AG04449 (cell line): ENCODE data around the gene ADI1.

Experiments used
- CTCF ChIA-PET: fragments of 350-600 bp; formaldehyde crosslinking; extraction: SDS; loops from one replicate; lab custom pipeline; 2021; ENCODE audit warnings: antibody characterized with exemption; lab: Yijun Ruan, JAX
- POLR2A ChIA-PET: fragments of 400-600, 350-600 bp; formaldehyde crosslinking; extraction: SDS; loops from one replicate; lab custom pipeline; 2020; ENCODE audit warnings: antibody characterized with exemption, inconsistent platforms; lab: Yijun Ruan, JAX
- DNase-seq: peaks from one replicate; pipeline ENCODE4 v3.0.0-alpha.2; 2010; ENCODE audit warnings: low read depth, low spot score
- H3K4me3 ChIP-seq: 2 replicates; pipeline ENCODE4 v1.5.1; 2011; ENCODE audit warnings: low read depth, mild to moderate bottlenecking, control low read depth, low read length
- TF ChIP-seq, protein P1 (sequence below): IDR thresholded peaks from one replicate; pipeline ENCODE4 v1.5.1; 2011; ENCODE audit warnings: mild to moderate bottlenecking, moderate library complexity, low read length, control low read depth, inconsistent platforms; ENCODE audit not compliant: insufficient read depth; ENCODE audit errors: missing control alignments

The ADI1 gene

DNA sequence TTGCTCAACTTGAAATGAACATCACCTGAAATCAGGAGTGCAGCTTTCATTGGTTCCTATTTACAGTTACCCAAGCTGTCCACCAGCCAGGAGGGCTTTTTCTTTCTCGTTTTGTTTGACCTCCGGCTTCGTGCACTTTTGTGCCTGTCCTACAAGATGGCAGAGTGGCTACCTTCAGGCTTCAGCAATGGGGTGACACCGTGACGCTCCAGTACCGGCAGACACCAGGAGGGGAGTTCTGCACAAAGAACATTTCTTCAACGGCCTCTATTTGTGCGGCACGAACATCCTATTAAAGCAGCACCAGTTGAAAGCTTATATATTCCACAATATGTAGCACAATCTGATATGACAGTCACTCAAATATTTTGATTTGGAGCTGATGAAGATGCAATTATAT is 20.5 kb upstream of the ADI1 start:
- CTCF ChIA-PET: no interaction called here
- POLR2A ChIA-PET: interaction anchor here (0.7 kb wide), 1 partner anchor 18 kb away, joined by 3 read pairs; the partner anchor contains the start of gene RNASEH1
- no peak for DNase-seq
- TF ChIP-seq, protein P1, sequence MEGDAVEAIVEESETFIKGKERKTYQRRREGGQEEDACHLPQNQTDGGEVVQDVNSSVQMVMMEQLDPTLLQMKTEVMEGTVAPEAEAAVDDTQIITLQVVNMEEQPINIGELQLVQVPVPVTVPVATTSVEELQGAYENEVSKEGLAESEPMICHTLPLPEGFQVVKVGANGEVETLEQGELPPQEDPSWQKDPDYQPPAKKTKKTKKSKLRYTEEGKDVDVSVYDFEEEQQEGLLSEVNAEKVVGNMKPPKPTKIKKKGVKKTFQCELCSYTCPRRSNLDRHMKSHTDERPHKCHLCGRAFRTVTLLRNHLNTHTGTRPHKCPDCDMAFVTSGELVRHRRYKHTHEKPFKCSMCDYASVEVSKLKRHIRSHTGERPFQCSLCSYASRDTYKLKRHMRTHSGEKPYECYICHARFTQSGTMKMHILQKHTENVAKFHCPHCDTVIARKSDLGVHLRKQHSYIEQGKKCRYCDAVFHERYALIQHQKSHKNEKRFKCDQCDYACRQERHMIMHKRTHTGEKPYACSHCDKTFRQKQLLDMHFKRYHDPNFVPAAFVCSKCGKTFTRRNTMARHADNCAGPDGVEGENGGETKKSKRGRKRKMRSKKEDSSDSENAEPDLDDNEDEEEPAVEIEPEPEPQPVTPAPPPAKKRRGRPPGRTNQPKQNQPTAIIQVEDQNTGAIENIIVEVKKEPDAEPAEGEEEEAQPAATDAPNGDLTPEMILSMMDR: no peak
- H3K4me3 ChIP-seq: no peak overlapping the region

DNA sequence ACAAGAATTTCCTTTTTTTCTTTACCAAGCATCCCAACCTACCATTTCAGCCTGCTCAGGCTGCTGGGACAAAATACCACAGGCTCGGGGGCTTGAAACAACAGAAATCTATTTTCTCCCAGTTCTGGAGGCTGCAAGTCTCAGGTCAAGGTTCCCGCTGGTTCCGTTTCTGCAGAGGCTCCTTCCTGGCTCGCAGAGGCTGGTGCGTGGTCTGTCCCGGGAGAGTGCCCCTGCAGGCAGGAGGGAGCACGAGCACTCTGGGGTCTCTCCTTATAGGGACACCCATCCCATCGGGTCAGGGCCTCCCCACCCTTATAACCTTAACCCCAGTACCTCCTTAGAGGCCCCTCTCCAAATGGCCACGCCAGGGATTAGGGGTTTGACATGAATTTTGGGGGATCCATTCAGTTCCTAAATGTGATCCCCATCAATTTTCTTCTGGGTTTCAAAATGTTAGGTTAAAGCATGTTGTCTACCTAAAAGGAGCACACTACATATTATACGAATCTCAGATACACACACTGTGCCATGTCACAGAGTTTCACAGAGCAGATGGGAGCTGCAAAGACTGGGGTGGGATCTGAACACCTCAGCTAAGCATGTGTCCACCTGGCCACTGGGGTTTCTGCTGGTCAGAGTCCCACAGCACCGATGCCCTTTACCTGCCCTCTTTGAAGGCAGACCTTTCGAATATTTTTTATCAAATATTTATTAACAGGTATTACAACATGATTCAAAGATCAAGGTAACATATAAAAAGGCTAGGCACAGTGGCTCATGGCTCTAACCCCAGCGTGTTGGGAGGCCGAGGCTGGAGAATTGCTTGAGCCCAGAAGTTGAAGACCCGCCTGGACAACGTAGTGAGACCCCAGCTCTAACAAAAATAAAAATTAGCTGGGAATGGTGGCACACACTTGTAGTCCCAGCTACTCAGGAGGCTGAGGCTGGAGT is 17.6 kb upstream of the ADI1 start:
- no peak for DNase-seq
- TF ChIP-seq, protein P1: peak; percentile 54
- ChIA-PET POLR2A (interaction anchor here (0.7 to 1.9 kb wide), 4 partner anchors 13 to 99 kb away, joined by 3 to 10 read pairs (median 6); partner anchors contain the start of gene RNASEH1), CTCF (interaction anchor here (0.7 to 3.8 kb wide), 7 partner anchors 9 to 39 kb away, joined by 3 to 16 read pairs (median 4); no protein-coding TSS in a partner anchor)
- peak overlapping the region; percentile 58 for H3K4me3 ChIP-seq

DNA sequence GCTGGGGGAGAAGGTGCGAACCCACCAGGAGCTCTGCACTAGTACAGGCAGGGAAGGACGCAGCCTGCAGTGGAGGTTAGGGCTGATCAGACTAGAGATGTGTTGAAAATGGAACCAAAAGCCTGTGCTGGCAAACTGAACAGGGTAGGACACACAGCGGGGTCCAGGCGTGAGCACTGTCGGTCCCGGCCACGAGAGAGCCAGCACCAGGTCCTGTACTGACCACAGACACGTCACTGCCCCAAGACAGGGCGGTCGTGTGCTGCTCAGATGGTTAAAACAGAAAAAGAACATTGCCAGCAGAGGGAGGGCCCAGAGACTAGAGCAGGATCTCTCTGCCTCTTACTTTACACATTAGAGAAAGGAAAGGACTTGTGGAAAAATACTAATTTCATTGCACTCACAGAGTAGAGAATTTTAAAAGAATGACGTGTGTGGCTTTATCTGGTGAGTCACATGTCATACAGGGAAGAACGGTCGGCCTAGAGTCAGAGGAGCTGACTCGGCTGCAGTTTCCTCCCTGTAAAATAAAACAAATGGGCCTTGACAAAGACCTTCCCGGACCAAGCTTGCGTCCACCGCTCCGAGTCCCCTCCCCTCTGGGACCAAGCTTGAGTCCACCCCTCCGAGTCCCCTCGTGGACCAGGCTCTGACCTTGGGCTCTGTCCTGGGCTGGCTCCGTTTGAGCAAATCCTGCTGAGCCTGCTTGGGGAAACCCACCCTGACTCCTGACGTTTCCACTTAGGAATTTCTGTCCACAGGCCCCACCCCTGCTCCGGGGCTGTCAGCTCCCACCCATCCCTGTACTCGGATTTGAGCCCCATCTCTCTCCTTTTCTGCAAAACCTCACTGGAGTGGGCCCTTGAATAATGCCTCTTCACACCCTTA is 16.7 kb upstream of the ADI1 start:
- peak overlapping the region; percentile 58 for H3K4me3 ChIP-seq
- ChIA-PET CTCF (interaction anchor here (0.7 to 3.8 kb wide), 7 partner anchors 10 to 40 kb away, joined by 3 to 16 read pairs (median 3); no protein-coding TSS in a partner anchor), POLR2A (interaction anchor here (0.9 to 1.9 kb wide), 3 partner anchors 12 to 22 kb away, joined by 3 to 10 read pairs (median 9); partner anchors contain the start of gene RNASEH1)
- TF ChIP-seq, protein P1: peak; percentile 34
- peak; percentile 72 for DNase-seq

DNA sequence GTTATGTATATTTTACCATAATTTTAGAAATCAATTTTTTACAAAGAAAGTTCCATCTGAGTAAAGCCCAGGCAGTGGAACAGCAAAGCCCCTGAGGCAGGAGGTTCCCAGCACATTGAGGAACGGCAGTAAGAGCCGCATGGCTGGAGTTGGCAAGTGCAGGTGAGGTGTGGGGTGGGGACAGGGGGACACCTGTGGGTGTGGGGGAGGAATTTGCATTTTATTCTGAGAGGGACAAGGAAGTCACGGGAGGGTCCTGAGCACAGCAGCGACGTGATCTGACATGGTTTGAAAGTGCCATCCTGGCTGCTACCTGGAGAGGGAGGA is 16.1 kb upstream of the ADI1 start:
- ChIA-PET CTCF (interaction anchor here (1.0 to 3.8 kb wide), 4 partner anchors 10 to 111 kb away, joined by 3 to 16 read pairs (median 4); no protein-coding TSS in a partner anchor), POLR2A (interaction anchor here (1.8 to 1.9 kb wide), 2 partner anchors 11 to 23 kb away, joined by 9 to 10 read pairs; partner anchors contain the start of gene RNASEH1)
- H3K4me3 ChIP-seq: peak overlapping the region; percentile 58; the same call in 1 of the 2 replicates
- TF ChIP-seq, protein P1: no peak
- no peak for DNase-seq

DNA sequence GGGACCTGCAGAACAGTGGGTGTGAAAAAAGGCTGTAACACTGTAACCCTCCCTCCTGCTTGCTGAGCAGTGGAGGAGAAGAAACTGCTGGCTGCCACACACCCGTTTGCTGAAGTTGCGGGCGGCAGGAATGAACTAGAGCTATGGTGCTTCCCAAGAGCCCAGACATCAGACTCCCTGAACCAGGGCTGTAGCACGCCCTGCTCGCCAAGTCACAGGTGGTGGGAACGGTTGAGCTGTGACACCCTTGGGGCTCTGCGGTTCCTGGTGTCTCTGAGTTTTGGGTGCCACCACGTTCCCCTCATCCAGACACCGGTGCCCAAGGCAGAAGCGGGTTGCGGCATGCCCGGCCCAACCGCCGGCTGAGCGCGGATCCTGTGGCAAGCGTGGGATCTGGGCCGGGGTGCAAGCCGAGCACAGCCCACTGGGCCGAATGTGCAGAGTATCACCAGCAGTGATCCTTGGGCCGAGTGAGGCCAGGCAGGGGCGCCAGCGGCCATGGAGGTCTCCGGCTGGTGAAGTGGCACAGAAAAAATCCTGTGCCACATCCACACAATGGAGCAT is 15.0 kb upstream of the ADI1 start:
- no peak for DNase-seq
- no peak overlapping the region for H3K4me3 ChIP-seq
- CTCF ChIA-PET: interaction anchor here (1.5 to 3.8 kb wide), 2 partner anchors 10 to 110 kb away, joined by 4 to 16 read pairs; no protein-coding TSS in a partner anchor
- POLR2A ChIA-PET: no interaction called here
- TF ChIP-seq, protein P1: no peak
